Measurements from ENCODE around the gene IWS1.
"Not testable (repeated sequence)": the region's sequence is repeated elsewhere in the genome, so short reads cannot be mapped to it uniquely, and the experiment has no call there.

Gene IWS1

DNA sequence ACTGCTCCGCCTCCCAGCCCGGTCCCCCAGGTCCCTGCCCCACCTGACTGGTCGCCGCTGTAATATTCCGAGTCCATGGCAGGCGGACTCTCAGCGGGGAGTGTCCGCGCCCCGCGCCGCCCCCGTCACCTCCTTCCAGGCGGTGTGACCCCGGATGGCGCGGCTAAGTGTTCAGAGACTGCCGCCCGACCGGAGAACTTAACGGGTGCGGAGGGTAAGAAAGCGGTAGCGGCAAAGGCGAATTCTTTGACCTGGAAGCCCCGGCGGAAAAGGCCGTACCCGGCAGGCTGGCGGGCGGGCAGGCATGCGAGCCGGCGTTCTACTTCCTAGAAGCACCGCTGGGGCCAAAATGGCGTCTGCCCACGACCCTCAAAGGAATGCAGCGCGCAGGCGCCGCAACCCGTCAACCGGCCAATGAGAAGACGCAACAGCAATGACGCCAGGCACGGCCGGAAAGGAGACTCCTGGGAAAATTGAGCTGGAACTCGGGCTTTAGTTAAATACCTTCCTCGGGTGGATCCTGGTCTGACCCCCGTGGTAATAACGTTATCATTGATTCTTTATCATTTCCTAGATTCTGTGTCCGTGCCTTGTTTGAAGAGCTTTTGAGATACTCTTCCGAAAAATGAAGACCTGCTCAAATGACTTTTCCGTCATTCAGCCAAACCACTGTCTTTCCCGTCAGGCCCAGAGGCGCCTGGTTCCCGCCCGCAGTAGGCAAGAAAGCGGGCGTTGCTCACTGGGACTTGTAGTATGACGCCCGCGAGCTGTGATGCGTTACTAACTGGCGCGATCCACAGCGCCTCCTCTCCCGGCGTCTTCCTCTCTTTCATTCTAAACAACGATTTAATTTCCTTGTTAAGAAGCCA, at the start of gene IWS1:
TSS of gene IWS1 (minus strand) at position 358 of the 869 bp plus-strand sequence. CDS start at position 77, 281 bp downstream.
- DNase-seq = peak; percentile 89

DNA sequence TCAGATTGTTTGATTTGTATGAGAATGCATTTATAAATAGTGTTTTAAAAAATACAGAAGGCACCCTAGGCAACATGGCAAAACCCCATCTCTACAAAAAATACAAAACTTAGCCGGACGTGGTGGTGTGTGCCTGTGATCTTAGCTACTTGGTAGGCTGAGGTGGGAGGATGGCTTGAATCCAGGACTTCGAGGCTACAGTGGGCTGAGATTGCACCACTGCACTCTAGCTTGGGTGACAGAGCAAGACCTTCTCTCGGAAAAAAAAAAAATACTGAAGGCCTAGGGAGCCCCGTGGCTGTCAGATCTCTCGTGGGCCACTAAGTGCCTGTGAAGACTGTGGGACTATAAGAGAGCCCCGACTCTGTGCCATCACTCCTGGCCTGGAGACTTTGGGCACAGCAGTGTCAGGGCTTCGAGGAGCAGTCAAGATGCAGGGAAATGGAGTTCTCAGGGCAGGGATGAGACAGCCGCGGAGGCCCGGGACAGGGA, 49.7 kb upstream of the IWS1 start:
- no peak for DNase-seq

DNA sequence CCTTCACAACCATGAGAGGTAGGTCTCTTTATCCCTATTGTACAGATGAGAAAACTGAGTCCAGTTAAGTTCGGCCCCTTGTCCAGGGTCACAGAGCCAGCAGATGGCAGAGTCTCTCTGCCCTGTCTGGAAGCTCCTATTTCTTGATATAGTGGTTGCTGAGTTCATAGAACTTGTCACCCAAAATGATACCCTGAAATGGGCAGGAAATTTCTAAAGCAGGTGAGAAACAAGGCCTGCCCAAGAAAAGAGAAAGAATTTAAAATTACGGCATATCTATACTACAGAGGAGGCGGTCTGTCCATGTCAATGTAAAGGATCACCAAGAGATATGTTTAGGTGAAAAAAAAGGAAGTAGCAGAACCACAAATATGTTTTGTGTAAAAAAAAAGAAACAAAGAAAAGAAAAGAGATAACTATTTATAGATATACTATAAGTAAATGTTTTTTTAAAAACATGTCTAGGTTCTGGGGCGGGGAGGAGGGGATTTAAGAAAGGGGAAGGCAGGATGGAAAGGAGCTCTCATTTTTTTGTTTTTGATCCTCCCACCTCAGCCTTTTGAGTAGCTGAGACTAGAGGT, 49.0 kb upstream of the IWS1 start:
- DNase-seq = no peak

DNA sequence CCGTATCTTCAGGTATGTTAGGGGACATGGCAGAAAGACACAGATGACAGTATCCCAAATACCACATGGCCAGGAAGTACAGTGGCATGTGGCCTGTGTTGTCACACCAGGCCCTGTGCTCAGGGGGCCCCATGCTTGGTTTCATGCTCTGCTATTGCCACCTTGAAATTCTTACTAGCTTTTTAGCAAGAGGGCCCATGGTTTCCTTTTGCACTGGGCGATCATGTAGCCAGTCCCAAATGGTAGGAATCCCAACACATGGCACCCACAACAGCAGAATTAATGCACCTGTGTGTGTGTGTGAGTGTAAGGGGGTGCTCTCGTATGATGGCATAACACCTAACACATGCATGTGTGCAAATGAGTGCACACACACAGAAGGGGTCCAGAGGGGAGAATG, 48.4 kb upstream of the IWS1 start:
- DNase-seq = no peak

DNA sequence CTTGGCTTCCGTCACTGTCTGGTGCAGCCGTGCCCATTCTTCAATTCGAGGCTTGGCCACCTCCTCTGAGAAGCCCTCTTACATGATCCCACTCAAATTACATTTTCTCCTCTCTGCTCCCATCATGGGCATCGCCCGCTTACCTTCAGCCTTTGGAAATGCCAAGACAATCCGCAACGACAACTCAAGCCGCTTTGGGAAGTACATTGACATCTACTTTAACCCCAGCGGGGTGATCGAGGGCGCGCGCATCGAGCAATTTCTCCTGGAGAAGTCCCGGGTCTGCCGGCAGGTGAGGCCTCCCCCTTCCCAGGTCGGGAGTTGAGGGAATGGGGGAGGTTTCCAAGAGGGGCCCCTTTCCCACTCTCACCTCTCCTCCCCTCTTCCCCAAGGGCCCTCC, 47.5 kb upstream of the IWS1 start:
- DNase-seq = no peak

DNA sequence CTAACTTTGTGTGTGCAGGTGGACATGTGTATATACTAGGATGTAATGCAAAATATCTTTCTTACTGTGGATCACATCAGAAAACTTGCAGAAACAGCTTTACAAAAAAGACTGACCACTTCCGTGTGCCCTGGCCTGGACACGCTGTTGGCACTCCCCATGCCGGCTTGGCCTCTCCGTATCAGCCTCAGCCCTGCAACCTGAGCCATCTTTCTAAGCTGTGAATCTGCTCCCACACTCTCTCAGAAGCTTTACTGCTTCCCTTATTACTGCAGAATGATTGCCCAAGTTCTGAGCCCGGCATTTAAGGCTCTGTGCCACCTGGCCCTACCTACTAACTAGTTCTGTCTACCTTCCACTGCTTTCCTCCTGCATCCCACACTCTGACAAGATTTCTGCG, 47.0 kb upstream of the IWS1 start:
- DNase-seq = no peak

DNA sequence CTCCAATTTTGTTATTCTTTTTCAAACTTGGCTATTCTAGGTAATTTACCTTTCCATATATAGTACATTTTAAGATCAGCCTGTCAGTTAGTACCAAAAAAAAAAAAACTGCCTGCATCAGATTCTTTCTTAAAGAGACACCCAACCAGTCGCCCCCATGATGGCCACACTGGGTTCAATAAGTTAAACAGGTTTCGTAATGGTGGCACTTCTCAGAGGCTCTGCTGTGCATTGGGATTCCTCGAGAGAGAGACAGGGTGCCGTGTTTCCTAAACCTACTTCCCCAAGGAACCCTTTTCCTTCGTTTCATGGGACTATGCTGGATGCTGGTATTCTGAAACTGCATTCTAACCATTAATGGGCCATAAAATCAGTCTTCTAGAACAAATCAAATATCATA, 46.6 kb upstream of the IWS1 start:
- DNase-seq = no peak

DNA sequence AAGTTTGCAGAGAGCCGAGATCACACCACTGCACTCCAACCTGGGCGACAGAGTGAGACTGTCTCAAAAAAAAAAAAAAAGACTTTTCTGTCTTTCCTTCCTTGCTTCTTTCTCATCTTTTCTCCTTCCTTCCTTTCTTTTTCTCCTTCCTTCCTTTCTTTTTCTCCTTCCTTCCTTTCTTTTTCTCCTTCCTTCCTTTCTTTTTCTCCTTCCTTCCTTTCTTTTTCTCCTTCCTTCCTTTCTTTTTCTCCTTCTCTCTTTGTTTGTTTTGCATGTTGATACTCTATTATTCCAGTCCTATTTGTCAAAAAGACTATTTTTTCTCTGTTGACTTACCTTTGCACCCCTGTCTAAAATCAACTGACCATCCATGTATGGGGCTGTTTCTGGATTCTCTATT, 46.1 kb upstream of the IWS1 start:
- not testable (repeated sequence) for DNase-seq

DNA sequence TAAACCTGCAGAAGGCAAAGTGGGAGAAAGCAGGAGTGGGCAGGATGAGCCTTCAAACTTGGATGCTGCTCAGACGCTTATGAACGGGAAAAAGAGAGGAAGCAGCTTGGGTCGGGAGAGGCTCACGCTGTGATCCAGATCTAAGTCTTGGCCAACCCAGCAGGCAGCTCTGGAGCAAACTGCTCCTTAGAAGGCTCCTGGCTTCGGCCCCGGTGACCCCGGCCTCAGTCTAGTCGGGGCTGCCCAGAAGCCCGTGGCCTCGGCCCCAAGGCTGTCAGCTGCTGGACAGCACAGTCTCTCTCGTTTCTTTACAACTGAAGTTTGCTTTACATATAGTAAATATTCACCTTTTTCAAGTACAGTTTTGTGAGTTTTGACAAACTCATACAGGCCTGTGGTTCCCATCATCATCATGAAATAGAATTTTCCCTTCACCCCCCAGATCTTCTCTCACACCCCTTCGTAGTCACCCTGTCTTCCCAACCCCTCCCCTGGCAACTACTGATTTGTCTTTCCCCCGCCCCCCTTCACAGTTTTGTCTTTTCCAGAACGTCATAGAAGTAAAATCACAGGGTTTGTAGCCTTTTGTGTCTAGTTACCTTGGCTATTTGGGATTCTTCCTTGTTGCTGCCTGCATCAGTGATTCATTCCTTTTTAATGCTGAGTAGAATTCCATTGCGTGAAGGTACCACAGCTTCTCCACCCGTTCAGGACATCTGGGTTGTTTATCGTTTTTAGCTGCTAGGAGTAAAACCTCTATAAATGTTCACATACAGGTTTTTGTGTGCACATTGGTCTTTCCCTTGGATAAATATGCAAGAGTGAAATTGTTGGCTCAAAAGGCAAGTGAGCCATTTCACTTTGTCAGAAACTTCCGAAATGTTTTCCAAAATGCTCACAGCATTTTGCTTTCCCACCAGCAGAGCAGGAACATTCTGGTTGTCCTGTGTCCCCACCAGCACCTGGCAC, 44.3 kb upstream of the IWS1 start:
- no peak for DNase-seq

DNA sequence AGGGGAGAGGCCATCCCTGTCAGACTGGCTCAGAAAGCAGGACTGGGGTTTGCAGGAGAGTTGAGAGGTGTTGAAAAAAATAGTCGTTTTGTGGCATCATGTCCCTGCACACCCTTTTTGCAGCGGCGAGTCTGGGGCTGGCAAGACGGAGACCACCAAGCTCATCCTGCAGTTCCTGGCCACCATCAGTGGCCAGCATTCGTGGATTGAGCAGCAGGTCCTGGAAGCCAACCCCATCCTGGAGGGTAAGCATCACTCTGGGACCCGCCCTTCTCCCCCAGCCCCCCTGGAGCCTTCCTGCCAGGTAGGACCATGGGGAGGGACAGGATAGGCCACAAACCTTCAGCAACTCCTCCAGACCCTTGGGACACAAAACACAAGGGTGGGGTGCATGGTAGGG, 43.4 kb upstream of the IWS1 start:
- no peak for DNase-seq

DNA sequence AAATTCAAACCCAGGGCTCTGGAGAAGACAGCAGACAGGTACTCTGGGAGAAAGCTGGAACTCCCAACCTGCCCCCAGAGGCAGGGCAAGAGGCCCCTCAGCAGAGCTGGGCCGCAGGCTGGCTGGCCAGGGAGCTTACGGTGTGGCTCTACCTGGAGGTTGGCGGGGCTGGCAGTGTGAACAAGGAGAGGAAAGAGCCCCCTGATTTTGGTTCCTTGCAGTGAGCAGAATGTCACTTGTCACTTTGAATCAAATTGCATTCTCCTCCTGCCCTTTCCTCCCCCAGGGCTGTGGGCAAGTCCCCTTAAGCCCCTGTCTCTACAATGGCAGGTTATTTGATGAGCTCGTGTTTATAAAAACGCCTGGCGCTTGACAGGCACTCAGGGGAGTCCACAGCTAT, 41.8 kb upstream of the IWS1 start:
- DNase-seq = no peak

DNA sequence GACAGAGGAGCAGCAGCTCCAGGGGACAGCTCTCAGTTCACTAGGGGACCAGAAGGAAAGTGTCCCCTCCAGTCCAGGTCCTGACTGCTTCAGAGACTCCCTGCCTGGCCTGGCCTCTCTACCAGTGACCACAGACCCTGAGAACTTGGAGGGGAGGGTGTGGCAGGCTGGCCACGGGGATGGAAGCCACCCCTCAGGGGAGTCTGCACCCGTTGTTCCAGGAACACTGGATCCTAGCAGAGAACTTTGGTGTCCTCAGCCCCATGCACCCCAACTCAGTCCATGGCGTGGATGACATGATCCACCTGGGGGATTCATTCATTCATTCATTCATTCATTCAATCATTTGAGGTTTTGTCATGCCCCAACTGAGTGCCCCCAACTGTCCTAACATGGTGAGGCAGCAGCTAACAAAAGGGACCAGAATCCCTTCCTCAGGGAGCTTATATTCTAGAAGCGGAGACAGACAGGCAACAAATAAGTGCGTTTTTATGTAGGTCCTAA, 41.1 kb upstream of the IWS1 start:
- no peak for DNase-seq

DNA sequence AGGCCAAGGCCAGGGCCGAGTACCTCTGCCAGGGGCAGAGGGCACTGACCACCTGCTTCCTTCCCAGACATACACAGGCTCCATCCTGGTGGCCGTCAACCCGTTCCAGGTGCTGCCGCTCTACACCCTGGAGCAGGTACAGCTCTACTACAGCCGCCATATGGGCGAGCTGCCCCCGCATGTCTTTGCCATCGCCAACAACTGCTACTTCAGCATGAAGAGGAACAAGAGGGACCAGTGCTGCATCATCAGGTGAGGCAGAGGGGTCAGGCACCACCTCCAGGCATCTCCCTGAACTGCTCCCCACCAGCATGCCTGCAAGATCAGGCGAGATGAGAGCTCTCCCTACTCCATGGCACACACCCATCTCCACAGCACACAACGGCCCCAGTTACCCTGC, 40.3 kb upstream of the IWS1 start:
- no peak for DNase-seq

DNA sequence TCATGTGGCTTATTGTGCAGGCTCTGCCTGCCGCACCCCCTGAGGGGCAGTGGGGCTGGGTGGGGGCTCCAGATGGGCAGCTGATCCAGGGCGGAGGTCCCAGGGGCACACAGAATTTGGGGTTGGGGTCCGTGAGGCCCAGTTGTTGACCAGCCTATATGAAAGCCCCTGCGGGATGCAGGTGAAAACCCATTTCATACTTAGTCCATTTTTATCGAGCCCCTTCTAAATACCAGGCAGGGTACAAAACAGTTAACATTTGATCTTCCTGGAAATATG, 39.8 kb upstream of the IWS1 start:
- no peak for DNase-seq

DNA sequence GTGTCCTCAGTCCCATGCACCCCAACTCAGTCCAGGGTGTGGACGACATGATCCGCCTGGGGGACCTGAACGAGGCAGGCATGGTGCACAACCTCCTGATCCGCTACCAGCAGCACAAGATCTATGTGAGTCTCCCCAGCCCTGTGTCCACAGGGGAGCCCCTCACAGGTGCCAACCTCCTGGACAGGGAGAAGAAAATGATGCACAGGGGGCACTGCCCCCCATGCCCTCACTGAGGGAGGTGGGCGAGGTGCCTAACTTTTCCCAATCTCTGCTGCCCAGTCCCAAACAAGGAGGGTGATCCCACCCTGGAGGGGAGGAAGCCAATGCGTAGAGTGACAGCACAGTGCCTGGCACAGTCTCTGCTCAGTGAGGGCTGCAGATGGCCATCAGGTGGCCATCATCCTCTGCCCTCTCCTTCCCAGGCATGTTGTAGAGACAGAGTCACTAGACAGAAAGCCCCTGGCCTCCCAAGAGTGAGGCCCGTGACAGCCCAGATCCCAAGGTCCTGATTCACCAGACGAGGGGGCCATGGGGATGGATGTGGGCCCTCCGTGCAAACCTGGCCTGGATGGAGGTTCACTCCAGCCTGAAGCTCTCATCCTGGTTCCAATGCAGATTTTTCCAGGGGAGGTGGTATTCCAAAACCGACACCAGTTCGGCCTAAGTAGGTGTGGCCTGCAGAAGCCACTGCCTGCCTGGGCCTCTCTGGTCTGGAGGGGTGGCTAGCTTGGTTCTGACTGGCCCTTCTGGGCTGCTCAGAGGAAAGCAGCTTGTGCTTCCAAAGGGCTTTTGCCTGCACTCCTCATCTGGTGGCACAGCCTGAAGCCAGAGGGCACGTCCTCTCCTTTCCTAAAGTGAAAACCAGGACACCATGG, 39.2 kb upstream of the IWS1 start:
- DNase-seq = no peak

DNA sequence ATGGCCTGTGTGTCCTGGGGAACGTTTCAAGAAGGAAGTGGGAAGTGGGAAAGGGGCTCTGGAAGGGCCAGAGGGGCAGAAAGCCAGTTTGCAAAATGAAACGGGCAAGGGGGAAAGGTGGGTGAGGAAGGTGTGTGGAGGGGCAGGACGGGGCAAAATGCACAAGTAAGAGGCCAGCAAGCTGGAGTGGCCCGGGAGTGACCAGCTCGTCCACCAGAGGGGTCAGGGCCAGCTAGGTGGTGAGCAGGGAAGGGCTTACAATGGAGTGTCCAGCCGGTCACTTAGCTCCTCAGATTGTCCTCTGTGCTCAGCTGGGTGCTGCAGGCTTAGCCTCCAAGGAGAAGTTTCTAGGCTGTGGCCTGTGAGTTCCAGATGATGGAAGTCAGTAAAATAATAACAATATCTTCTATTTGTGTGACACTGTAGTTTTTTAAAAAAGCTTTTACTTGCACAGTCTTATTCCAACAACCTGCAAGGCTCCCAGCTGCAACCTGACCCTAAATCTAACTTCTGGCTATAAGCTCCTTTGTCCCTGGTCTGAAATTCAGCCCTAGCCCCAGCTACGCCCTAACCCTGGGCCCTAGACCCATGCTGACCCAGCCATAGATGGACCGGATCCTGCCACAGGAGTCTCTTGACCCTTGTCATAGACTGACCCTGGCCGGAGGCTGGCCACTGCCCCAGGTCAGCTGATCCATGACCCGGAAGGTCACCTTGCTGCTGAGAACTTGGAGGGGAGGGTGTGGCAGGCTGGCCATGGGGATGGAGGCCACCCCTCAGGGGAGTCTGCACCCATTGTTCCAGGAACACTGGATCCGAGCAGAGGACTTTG, 38.4 kb upstream of the IWS1 start:
- no peak for DNase-seq

DNA sequence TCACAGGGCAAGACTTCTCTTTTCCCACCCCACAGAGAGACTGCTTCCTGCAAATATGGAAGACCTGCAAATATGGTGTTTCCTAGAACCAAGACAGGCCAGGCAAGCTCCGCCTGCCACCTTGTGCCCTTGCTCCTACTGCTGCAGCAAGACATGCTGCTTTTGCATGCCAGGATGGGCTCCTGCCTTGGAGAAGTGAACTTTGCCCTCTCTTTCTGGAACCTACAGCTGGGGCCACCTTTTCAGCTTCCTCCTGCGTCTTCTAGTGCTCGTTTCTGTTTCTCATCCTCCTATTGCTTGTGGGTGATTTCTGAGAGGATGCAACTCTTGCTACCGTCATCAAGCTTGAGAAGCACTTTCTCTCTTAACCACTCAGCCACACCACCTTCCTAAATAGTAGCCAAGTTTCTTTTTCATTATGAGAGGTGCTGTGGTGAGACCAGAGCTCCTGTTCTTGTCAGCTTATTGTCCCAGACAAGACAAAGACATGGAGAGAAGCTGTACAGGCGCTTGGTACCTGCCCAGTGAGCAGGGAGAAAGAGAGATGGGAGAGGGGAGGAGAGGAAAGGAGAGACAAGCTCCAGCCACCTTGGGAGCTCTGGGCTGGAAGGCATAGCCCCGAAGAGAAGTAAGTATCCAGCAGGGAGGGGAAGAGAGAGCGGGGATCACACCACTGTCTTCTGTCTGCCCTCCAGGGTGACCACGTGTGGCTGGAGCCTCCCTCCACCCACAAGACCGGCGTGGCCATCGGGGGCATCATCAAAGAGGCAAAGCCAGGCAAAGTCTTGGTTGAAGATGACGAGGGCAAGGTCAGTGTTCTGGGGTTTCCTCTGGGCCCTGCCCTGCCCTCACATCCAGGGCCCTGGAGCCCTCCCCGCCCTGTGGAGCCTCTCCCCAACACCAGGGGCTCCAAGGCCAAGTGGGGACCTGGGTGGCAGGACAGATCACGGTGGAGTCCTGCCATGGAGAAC, 37.5 kb upstream of the IWS1 start:
- no peak for DNase-seq

DNA sequence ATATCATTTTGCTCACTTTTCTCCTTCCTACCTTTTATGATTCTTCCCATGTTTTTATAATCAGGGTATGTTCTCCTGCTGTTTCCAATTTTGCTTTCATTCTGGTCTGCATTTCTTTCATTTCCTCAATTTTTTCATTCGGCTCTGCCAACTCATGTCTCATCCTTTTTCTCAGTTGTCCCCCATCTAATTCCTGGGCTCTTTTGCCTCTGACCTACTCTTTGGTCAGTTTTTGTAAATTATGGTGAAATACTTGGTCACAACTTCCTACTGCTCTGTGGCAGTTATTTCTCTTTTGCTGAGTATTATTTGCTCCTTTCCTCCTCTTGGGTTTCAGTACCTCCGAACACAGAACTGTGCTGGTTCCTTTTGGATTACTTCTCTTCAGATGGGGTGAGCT, 36.6 kb upstream of the IWS1 start:
- no peak for DNase-seq

DNA sequence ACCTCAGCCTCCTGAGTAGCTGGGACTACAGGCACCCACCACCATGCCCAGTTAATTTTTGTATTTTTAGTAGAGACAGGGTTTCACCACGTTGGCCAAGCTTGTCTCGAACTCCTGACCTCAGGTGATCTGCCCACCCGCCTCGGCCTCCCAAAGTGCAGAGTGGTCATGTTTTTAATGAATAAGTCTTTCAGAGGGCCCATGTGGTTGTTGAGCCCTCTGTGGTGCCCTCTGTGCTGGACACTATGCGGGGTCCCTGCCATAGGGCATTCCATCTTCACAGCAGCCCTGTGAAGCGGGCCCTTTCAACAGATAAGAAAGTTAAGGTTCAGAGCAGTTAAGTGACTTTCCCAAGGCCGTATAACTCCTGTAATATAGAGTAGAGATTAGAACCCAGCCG, 35.1 kb upstream of the IWS1 start:
- DNase-seq = no peak

DNA sequence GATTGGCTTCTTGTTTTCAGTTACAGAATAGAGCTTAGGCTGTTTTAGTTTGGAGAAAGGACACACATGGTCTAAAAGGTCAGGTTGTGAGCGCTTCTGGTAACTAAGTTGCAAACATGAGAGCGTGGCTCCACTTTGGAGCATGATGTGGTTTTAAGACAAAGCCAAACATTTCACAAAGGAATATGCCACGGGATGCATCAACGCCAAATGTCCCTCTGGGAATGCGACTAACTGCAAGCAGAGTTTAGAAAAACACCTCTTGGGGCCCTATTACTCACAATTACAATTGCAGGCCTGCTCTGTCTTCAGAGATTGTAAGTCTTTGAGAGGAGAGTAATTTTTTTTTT, 34.6 kb upstream of the IWS1 start:
- DNase-seq = no peak
